H9 (cell line): ENCODE data around the gene CYTH3. TPM values are rescaled to one million over a fixed set of nuclear protein-coding genes. Genes with fewer than 3 reads are reported as not detected.

Source experiments
- DNase-seq: peaks from one replicate; pipeline ENCODE4 v3.0.0-alpha.2; 2017
- H2AFZ ChIP-seq: one replicate; pipeline ENCODE4 v1.6.1; 2013; ENCODE audit warnings: mild to moderate bottlenecking, low read length, control low read depth, moderate library complexity
- H2AK5ac ChIP-seq: 2 replicates; pipeline ENCODE4 v1.6.1; 2013; ENCODE audit warnings: low read length, control low read depth, mixed read lengths; ENCODE audit not compliant: insufficient read length
- H2BK120ac ChIP-seq: one replicate; pipeline ENCODE4 v1.6.1; 2013; ENCODE audit warnings: low read depth, mild to moderate bottlenecking, low read length, control low read depth, inconsistent platforms; ENCODE audit not compliant: poor library complexity, severe bottlenecking
- H2BK12ac ChIP-seq: 2 replicates; pipeline ENCODE4 v1.6.1; 2013; ENCODE audit warnings: low read length, control low read depth, mixed read lengths, low read depth; ENCODE audit not compliant: insufficient read length
- H2BK15ac ChIP-seq: 2 replicates; pipeline ENCODE4 v1.6.1; 2013; ENCODE audit warnings: low read depth, low read length, control low read depth
- H2BK20ac ChIP-seq: one replicate; pipeline ENCODE4 v1.6.1; 2013; ENCODE audit warnings: low read depth, mild to moderate bottlenecking, low read length, control low read depth, inconsistent platforms; ENCODE audit not compliant: poor library complexity, severe bottlenecking
- H2BK5ac ChIP-seq: 2 replicates; pipeline ENCODE4 v1.6.1; 2013; ENCODE audit warnings: low read length, control low read depth, mixed read lengths; ENCODE audit not compliant: insufficient read length
- H3K14ac ChIP-seq: 2 replicates; pipeline ENCODE4 v1.6.1; 2013; ENCODE audit warnings: low read length, control low read depth; ENCODE audit not compliant: insufficient read depth
- H3K18ac ChIP-seq: 2 replicates; pipeline ENCODE4 v1.6.1; 2013; ENCODE audit warnings: low read depth, mild to moderate bottlenecking, mixed read lengths, low read length, control low read depth; ENCODE audit not compliant: insufficient read length
- H3K23ac ChIP-seq: 2 replicates; pipeline ENCODE4 v1.6.1; 2013; ENCODE audit warnings: low read length, control low read depth, mixed read lengths, low read depth; ENCODE audit not compliant: insufficient read length
- H3K23me2 ChIP-seq: 2 replicates; pipeline ENCODE4 v1.6.1; 2013; ENCODE audit warnings: low read depth, mild to moderate bottlenecking, mixed read lengths, low read length, control low read depth; ENCODE audit not compliant: insufficient read length, poor library complexity, severe bottlenecking
- H3K27ac ChIP-seq: 2 replicates; pipeline ENCODE4 v1.5.1; 2013; ENCODE audit warnings: low read length, control low read depth, mixed read lengths, low read depth; ENCODE audit not compliant: insufficient read length
- H3K27me3 ChIP-seq: 2 replicates; pipeline ENCODE4 v1.6.1; 2013; ENCODE audit warnings: low read length, control low read depth, inconsistent platforms; ENCODE audit not compliant: insufficient read depth
- H3K4ac ChIP-seq: 2 replicates; pipeline ENCODE4 v1.6.1; 2013; ENCODE audit warnings: low read depth, mild to moderate bottlenecking, control low read depth, inconsistent platforms, low read length, moderate library complexity
- H3K4me1 ChIP-seq: 2 replicates; pipeline ENCODE4 v1.6.1; 2013; ENCODE audit warnings: low read length, control low read depth, inconsistent platforms; ENCODE audit not compliant: insufficient read depth
- H3K4me2 ChIP-seq: 2 replicates; pipeline ENCODE4 v1.6.1; 2013; ENCODE audit warnings: low read length, control low read depth, mixed read lengths; ENCODE audit not compliant: insufficient read length, insufficient read depth
- H3K56ac ChIP-seq: 2 replicates; pipeline ENCODE4 v1.6.1; 2013; ENCODE audit warnings: low read depth, mild to moderate bottlenecking, mixed read lengths, low read length, control low read depth; ENCODE audit not compliant: insufficient read length
- H3K79me1 ChIP-seq: 2 replicates; pipeline ENCODE4 v1.6.1; 2013; ENCODE audit warnings: low read depth, mild to moderate bottlenecking, moderate library complexity, low read length, control low read depth, inconsistent platforms; ENCODE audit not compliant: insufficient read depth, poor library complexity, severe bottlenecking
- H3K79me2 ChIP-seq: 2 replicates; pipeline ENCODE4 v1.6.1; 2013; ENCODE audit warnings: low read length, control low read depth, inconsistent platforms; ENCODE audit not compliant: insufficient read depth
- H3K9ac ChIP-seq: 2 replicates; pipeline ENCODE4 v1.6.1; 2013; ENCODE audit warnings: low read length, control low read depth, mixed read lengths; ENCODE audit not compliant: insufficient read length; ENCODE audit errors: extremely low read depth
- H3K9me3 ChIP-seq: one replicate; pipeline ENCODE4 v1.6.1; 2013; ENCODE audit warnings: low read depth, low read length, inconsistent platforms; ENCODE audit not compliant: control insufficient read depth
- H3T11ph ChIP-seq: one replicate; pipeline ENCODE4 v1.6.1; 2013; ENCODE audit warnings: mild to moderate bottlenecking, low read length, control low read depth, inconsistent platforms
- H4K20me1 ChIP-seq: one replicate; pipeline ENCODE4 v1.6.1; 2013; ENCODE audit not compliant: control insufficient read depth, insufficient read length, insufficient read depth
- H4K5ac ChIP-seq: 2 replicates; pipeline ENCODE4 v1.6.1; 2013; ENCODE audit warnings: low read depth, mild to moderate bottlenecking, mixed read lengths, low read length, control low read depth; ENCODE audit not compliant: insufficient read length
- H4K8ac ChIP-seq: replicated peaks from 2 replicates; pipeline ENCODE4 v1.6.1; 2013; ENCODE audit warnings: low read length, control low read depth, mixed read lengths, low read depth; ENCODE audit not compliant: insufficient read length
- H4K91ac ChIP-seq: 2 replicates; pipeline ENCODE4 v1.6.1; 2013; ENCODE audit warnings: low read depth, mild to moderate bottlenecking, moderate library complexity, mixed read lengths, low read length, control low read depth; ENCODE audit not compliant: insufficient read length
- H3K27ac Mint-ChIP-seq, 3 experiments: 2 replicates in 2 of 3; 3 replicates in 1 of 3; pipeline ENCODE4 v1.8.0; 2020 to 2021; ENCODE audit warnings: mixed read lengths in 3 of 3, mild to moderate bottlenecking in 1 of 3, moderate library complexity in 1 of 3
- H3K27me3 Mint-ChIP-seq: 2 replicates; pipeline ENCODE4 v1.8.0; 2021; ENCODE audit warnings: low read depth, mild to moderate bottlenecking, moderate library complexity, mixed read lengths
- H3K36me3 Mint-ChIP-seq, 3 experiments: 2 replicates in 2 of 3; 3 replicates in 1 of 3; pipeline ENCODE4 v1.8.0; 2020 to 2021; ENCODE audit warnings: low read depth in 3 of 3, mixed read lengths in 3 of 3; ENCODE audit not compliant: insufficient read depth in 1 of 3
- H3K4me1 Mint-ChIP-seq, 2 experiments: 2 replicates each; pipeline ENCODE4 v1.8.0; 2020; ENCODE audit warnings: mixed read lengths in 2 of 2
- H3K4me3 Mint-ChIP-seq, 2 experiments: 2 replicates in 1 of 2; 3 replicates in 1 of 2; pipeline ENCODE4 v1.8.0; 2020 to 2021; ENCODE audit warnings: mild to moderate bottlenecking in 2 of 2, mixed read lengths in 2 of 2, moderate library complexity in 1 of 2
- H3K9me3 Mint-ChIP-seq, 2 experiments: 2 replicates in 1 of 2; 3 replicates in 1 of 2; pipeline ENCODE4 v1.8.0; 2020; ENCODE audit warnings: mild to moderate bottlenecking in 2 of 2, mixed read lengths in 2 of 2, moderate library complexity in 1 of 2
- CTCF ChIP-seq: fragments of 200-600 bp; sonication (generic); conservative IDR thresholded peaks from 3 replicates; pipeline ENCODE4 v1.8.0; 2021; ENCODE audit warnings: antibody characterized with exemption, mild to moderate bottlenecking
- WGBS: extraction: QIAGEN DNeasy Blood & Tissue Kit; methylation state at CpG from one replicate; pipeline ENCODE4 v1.1.7; 2013; ENCODE audit warnings: missing lambda C conversion rate, low lambda C conversion rate, mixed read lengths; ENCODE audit not compliant: insufficient read length; ENCODE audit errors: extremely low coverage; 5-methylcytosine and 5-hydroxymethylcytosine counted together
- total RNA-seq: library from RNA; stranded (reverse); gene quantifications from 2 replicates; pipeline ENCODE4 v1.2.1, GENCODE V29; 2021

The CYTH3 gene
- total RNA-seq, 1 experiment from 2014 or later = 12.3 TPM

GRCh38 chr7:6221340-6222319 lies 50.8 kb downstream of the CYTH3 start:
- H3K14ac ChIP-seq = no peak overlapping the region
- WGBS = no CpG with 5 or more reads among the region's 9 CpGs
- no peak overlapping the region for H2BK12ac ChIP-seq
- no peak for DNase-seq
- no peaks in the 10 kb centered on the region for H4K20me1 ChIP-seq
- no peak overlapping the region for H3K9ac ChIP-seq
- no peak overlapping the region for H2BK20ac ChIP-seq
- H3K9me3 ChIP-seq = no peaks in the 10 kb centered on the region
- no peak overlapping the region for H4K8ac ChIP-seq
- no peak overlapping the region for H2BK5ac ChIP-seq
- no peak overlapping the region for H3K27ac ChIP-seq
- no peak overlapping the region for H2AK5ac ChIP-seq
- H3K23me2 ChIP-seq = no peaks in the 10 kb centered on the region
- Mint-ChIP-seq H3K9me3 (peaks cover 15 to 17% of the 10 kb centered on the region in 2 experiments), H3K4me3 (no peak overlapping the region), H3K4me1 (0 out of 4 replicates have a peak, but pooled peaks cover 0 to 2% of the 10 kb centered on the region in 2 experiments), H3K36me3 (peaks cover 11 to 16% (median 14%) of the 10 kb centered on the region in 3 experiments), H3K27ac (no peak overlapping the region), H3K27me3 (no peaks in the 10 kb centered on the region)
- no peak overlapping the region for H3K56ac ChIP-seq
- no peak overlapping the region for H2BK120ac ChIP-seq
- H2BK15ac ChIP-seq = no peak overlapping the region
- H3K79me1 ChIP-seq = no peaks in the 10 kb centered on the region
- no peak overlapping the region for H4K5ac ChIP-seq
- TF ChIP-seq CTCF = no peak
- no peak overlapping the region for H3K4me2 ChIP-seq
- no peak overlapping the region for H4K91ac ChIP-seq
- H2AFZ ChIP-seq = no peak overlapping the region
- H3K23ac ChIP-seq = no peak overlapping the region
- no peak overlapping the region for H3K18ac ChIP-seq
- no peak overlapping the region for H3K4ac ChIP-seq
- no peak overlapping the region for H3T11ph ChIP-seq
- H3K4me1 ChIP-seq = no peaks in the 10 kb centered on the region
- H3K79me2 ChIP-seq = 0 out of 2 replicates have a peak, but pooled peaks cover 2% of the 10 kb centered on the region
- no peaks in the 10 kb centered on the region for H3K27me3 ChIP-seq
